HL-60 (cell line): Measurements from ENCODE around the gene PLSCR3.

Experiments used
- CTCF ChIP-seq: IDR thresholded peaks from one replicate; pipeline ENCODE4 v1.5.1; 2011; ENCODE audit warnings: low read length, control low read depth, inconsistent platforms; ENCODE audit not compliant: insufficient read depth
- POLR2AphosphoS5 ChIP-seq: IDR thresholded peaks from 2 replicates; pipeline ENCODE4 v1.6.1; 2012; ENCODE audit warnings: low read depth

- TF ChIP-seq POLR2AphosphoS5 (no peak), CTCF (no peak)
These were observed 17.1 kb upstream of the PLSCR3 start for GRCh38 chr17:7411427-7411750.
